Spleen (tissue), 7 donors: Measurements from ENCODE around the gene MAP3K19.

Experiments
- POLR2A ChIP-seq, 3 donors: fragments of 450-650 bp; IDR thresholded peaks; one replicate each; pipeline ENCODE4 v1.5.1; 2017; ENCODE audit warnings: antibody characterized with exemption in 3 of 3, mild to moderate bottlenecking in 1 of 3
- TF ChIP-seq, protein P1 (sequence below), 11 experiments: fragments of 200-600 bp in 7 of 11; fragments of 450-650 bp in 4 of 11; sonication (generic) in 4 of 11; IDR thresholded peaks in 8 of 11; conservative IDR thresholded peaks in 3 of 11; 1 replicate in 7 of 11; 2 replicates in 4 of 11; pipeline versions ENCODE4 v1.4.0 to v1.8.0; 2016 to 2021; ENCODE audit warnings: antibody characterized with exemption in 11 of 11, inconsistent platforms in 4 of 11, mild to moderate bottlenecking in 1 of 11
- donor health status: DM: no; HTN: no; CAD: no; lungs with moderate emphysema.
- donor health status: DM: no; HTN: no; CAD: no.
- donor health status: DM: no; HTN: no; CAD: no.

DNA sequence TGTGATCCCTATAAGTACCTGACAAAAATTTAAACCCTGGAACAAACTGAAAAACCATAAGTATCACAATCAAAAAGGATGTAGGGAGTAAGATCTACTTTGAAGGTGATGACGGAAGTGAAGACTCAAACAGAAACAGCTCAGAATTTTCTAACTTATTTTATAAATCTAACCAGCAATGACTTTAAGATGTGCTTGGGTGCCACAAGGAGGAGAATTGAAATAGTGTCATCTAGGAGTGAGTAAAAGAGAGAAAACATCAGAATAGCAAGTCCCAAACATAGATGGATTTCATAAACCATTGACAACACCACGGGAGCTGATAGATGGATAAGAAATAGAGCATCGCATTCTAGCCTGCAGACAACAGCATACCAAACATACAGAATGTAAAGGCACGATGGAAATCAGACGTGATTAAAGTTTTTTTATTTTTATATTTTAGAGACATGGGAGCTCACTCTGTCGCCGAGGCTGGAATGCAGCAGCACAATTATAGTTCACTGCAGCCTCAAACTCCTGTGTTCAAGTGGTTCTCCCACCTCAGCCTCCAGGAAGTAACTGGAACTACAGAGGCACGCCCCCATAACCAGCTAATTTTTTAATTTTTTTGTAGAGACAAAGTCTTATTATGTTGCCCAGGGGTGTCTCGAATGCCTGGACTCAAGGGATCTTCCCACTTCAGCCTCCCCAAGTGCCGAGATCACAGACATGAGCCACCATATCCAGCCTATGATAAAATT, 36.9 kb downstream of the MAP3K19 start:
- no peak for TF ChIP-seq POLR2A (IDR thresholded peaks at IDR 0.05)
- TF ChIP-seq, protein P1, sequence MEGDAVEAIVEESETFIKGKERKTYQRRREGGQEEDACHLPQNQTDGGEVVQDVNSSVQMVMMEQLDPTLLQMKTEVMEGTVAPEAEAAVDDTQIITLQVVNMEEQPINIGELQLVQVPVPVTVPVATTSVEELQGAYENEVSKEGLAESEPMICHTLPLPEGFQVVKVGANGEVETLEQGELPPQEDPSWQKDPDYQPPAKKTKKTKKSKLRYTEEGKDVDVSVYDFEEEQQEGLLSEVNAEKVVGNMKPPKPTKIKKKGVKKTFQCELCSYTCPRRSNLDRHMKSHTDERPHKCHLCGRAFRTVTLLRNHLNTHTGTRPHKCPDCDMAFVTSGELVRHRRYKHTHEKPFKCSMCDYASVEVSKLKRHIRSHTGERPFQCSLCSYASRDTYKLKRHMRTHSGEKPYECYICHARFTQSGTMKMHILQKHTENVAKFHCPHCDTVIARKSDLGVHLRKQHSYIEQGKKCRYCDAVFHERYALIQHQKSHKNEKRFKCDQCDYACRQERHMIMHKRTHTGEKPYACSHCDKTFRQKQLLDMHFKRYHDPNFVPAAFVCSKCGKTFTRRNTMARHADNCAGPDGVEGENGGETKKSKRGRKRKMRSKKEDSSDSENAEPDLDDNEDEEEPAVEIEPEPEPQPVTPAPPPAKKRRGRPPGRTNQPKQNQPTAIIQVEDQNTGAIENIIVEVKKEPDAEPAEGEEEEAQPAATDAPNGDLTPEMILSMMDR (IDR thresholded peaks at IDR 0.05 in 8 of 11, conservative IDR thresholded peaks at IDR 0.05 in 3 of 11), result no peak
